ENCODE data around the gene ASB12. TPM values are rescaled to one million over a fixed set of nuclear protein-coding genes. Genes with fewer than 3 reads are reported as not detected.

The ASB12 gene
- total and polyA plus RNA-seq, 2 of the 8 experiments (the other 6 are each of a cell fraction or from before 2014, with no cell fraction given): 1.3 to 1.7 TPM

GRCh38 chrX:64195862-64196261, 34.5 kb downstream of the ASB12 start:
- Histone ChIP-seq H3K18ac (ENCODE audit: extremely low read depth, low read length) (no peak overlapping the region), H3K4me3 (ENCODE audit: extremely low read depth in 1 of 4, insufficient read depth in 2 of 4, low read depth in 3 of 4, low read length in 4 of 4) (no peak overlapping the region), H2BK12ac (ENCODE audit: low read depth, low read length) (no peak overlapping the region), H3K79me2 (ENCODE audit: control insufficient read depth in 1 of 2, insufficient read depth in 2 of 2, low read length in 2 of 2) (no peaks in the 10 kb centered on the region), H3K27ac (ENCODE audit: low read depth, low read length) (no peak overlapping the region), H3K23me2 (ENCODE audit: low read depth, low read length) (no peaks in the 10 kb centered on the region), H2AFZ (ENCODE audit: low read length) (no peak overlapping the region), H4K5ac (ENCODE audit: insufficient read length, low read depth, low read length) (no peak overlapping the region), H4K91ac (replicated peaks; ENCODE audit: insufficient read length, low read length) (no peak overlapping the region), H3K4me2 (ENCODE audit: insufficient read depth in 1 of 2, low read depth in 2 of 2, low read length in 2 of 2) (no peak overlapping the region; a peak in 1 of 4 replicates), H3K27me3 (replicated peaks in 1 of 4; ENCODE audit: control insufficient read depth in 3 of 4, extremely low read depth in 1 of 4, insufficient read depth in 3 of 4, low read length in 3 of 4) (no peaks in the 10 kb centered on the region), H3K36me3 (ENCODE audit: control insufficient read depth in 2 of 4, insufficient read depth in 4 of 4, low read length in 3 of 4) (peaks cover 0 to 7% (median under 1%) of the 10 kb centered on the region in 4 experiments; a peak in 3 of 8 replicates), H4K8ac (ENCODE audit: extremely low read depth, insufficient read depth, low read length) (no peak overlapping the region; the same call in 1 of the 2 replicates), H3K4me1 (replicated peaks in 1 of 4; ENCODE audit: control insufficient read depth in 3 of 4, insufficient read depth in 4 of 4, low read length in 3 of 4) (no peaks in the 10 kb centered on the region; a peak in 2 of 7 replicates), H4K20me1 (replicated peaks in 1 of 2; ENCODE audit: control insufficient read depth in 1 of 2, insufficient read depth in 2 of 2, low read length in 2 of 2) (peaks cover 0 to 3% of the 10 kb centered on the region in 2 experiments), H2BK5ac (ENCODE audit: low read depth, low read length) (no peak overlapping the region), H2BK120ac (replicated peaks; ENCODE audit: low read depth, low read length) (no peak overlapping the region), H2BK15ac (ENCODE audit: low read length) (no peak overlapping the region), H2AK5ac (ENCODE audit: low read depth, low read length) (no peak overlapping the region), H3K23ac (ENCODE audit: insufficient read length) (no peak overlapping the region), H2BK20ac (ENCODE audit: low read length) (no peak overlapping the region), H3K4ac (replicated peaks; ENCODE audit: insufficient read length, low read depth, low read length) (no peak overlapping the region), H3K9me3 (ENCODE audit: insufficient read depth in 2 of 2, low read depth in 1 of 2, low read length in 1 of 2) (no peaks in the 10 kb centered on the region), H3K79me1 (ENCODE audit: low read depth, low read length) (no peaks in the 10 kb centered on the region), H3K9ac (replicated peaks in 1 of 4; ENCODE audit: extremely low read depth in 1 of 4, low read depth in 3 of 4, low read length in 3 of 4) (no peak overlapping the region), H3K56ac (replicated peaks; ENCODE audit: insufficient read length, low read depth, low read length) (no peak overlapping the region), H3K14ac (ENCODE audit: insufficient read length) (no peak overlapping the region)
- ChIA-PET CTCF (ENCODE audit: partially characterized antibody) (no interaction called here), POLR2A (ENCODE audit: partially characterized antibody) (no interaction called here)
- TF ChIP-seq RBBP5 (IDR thresholded peaks at IDR 0.05; ENCODE audit: borderline replicate concordance, low read depth, low read length) (no peak), SIN3A (conservative IDR thresholded peaks at IDR 0.05 in 1 of 2, IDR thresholded peaks at IDR 0.05 in 1 of 2; ENCODE audit: low read depth in 1 of 2, low read length in 2 of 2) (no peak), BRCA1 (IDR thresholded peaks at IDR 0.05; ENCODE audit: low read depth, low read length) (no peak), SP1 (IDR thresholded peaks at IDR 0.05; ENCODE audit: low read depth, low read length) (no peak), ASH2L (IDR thresholded peaks at IDR 0.05; ENCODE audit: low read length) (no peak), SP2 (IDR thresholded peaks at IDR 0.05; ENCODE audit: low read length) (no peak), CEBPB (IDR thresholded peaks at IDR 0.05; ENCODE audit: low read depth, low read length) (no peak), CTBP2 (IDR thresholded peaks at IDR 0.05; ENCODE audit: borderline replicate concordance, insufficient read depth, insufficient read length, low read length) (no peak), SAP30 (IDR thresholded peaks at IDR 0.05; ENCODE audit: insufficient read depth, insufficient replicate concordance, low read length) (no peak), TBP (IDR thresholded peaks at IDR 0.05; ENCODE audit: low read depth, low read length) (no peak), CTCF (IDR thresholded peaks at IDR 0.05; ENCODE audit: control extremely low read depth in 1 of 3, insufficient read depth in 1 of 3, low read depth in 1 of 3, low read length in 3 of 3) (no peak)
- no CpG with 5 or more reads among the region's 1 CpG for WGBS, 2 experiments (ENCODE audit: extremely low coverage in 1 of 2, insufficient coverage in 1 of 2, insufficient read length in 1 of 2, insufficient replicate concordance in 2 of 2, low coverage in 1 of 2, low lambda C conversion rate in 2 of 2, missing lambda C conversion rate in 1 of 2)
- DNase-seq (ENCODE audit: low read depth in 1 of 2, low spot score in 2 of 2) (no peak), FAIRE-seq (peak; percentile 93)
